Keratinocyte (primary cell): ENCODE measurements around the gene PHAF1. TPM values are rescaled to one million over a fixed set of nuclear protein-coding genes. Genes with fewer than 3 reads are reported as not detected.

Source experiments
- DNase-seq: peaks from one replicate; pipeline ENCODE4 v3.0.0-alpha.2; 2011; ENCODE audit warnings: low read depth, missing footprints, low spot score
- FAIRE-seq: peaks from 2 replicates; lab custom pipeline; 2011; peaks lifted over from hg19 to GRCh38; lab: Jason Lieb, UNC
- H2AFZ ChIP-seq: 2 replicates; pipeline ENCODE4 v1.6.0; 2012; ENCODE audit warnings: low read length, control low read depth, inconsistent platforms; ENCODE audit not compliant: control insufficient read depth
- H3K27ac ChIP-seq: 2 replicates; pipeline ENCODE4 v1.5.1; 2011; ENCODE audit warnings: low read length; ENCODE audit not compliant: control insufficient read depth, insufficient read depth
- H3K27me3 ChIP-seq: 3 replicates; pipeline ENCODE4 v1.6.0; 2011; ENCODE audit warnings: low read length; ENCODE audit not compliant: control insufficient read depth, insufficient read depth; ENCODE audit errors: extremely low read depth
- H3K36me3 ChIP-seq, 2 experiments: 2 replicates in 1 of 2; 3 replicates in 1 of 2; pipeline ENCODE4 v1.5.1; 2011; ENCODE audit warnings: low read length in 2 of 2, mild to moderate bottlenecking in 1 of 2; ENCODE audit not compliant: control insufficient read depth in 2 of 2, insufficient read depth in 2 of 2; ENCODE audit errors: extremely low read depth in 1 of 2
- H3K4me1 ChIP-seq: 3 replicates; pipeline ENCODE4 v1.5.1; 2011; ENCODE audit warnings: low read length; ENCODE audit not compliant: control insufficient read depth, insufficient read depth; ENCODE audit errors: extremely low read depth
- H3K4me2 ChIP-seq: 3 replicates; pipeline ENCODE4 v1.6.0; 2011; ENCODE audit warnings: low read depth, low read length; ENCODE audit not compliant: control insufficient read depth, insufficient read depth; ENCODE audit errors: extremely low read depth
- H3K4me3 ChIP-seq, 3 experiments: fragments of 200-600 bp in 1 of 3; sonication (generic) in 1 of 3; 2 replicates in 2 of 3; 3 replicates in 1 of 3; pipeline ENCODE4 v1.5.1; 2011 to 2016; ENCODE audit warnings: low read length in 3 of 3, mild to moderate bottlenecking in 3 of 3, control low read depth in 2 of 3, inconsistent platforms in 1 of 3, low read depth in 1 of 3, mixed read lengths in 1 of 3, mixed run types in 1 of 3, moderate library complexity in 1 of 3; ENCODE audit not compliant: control insufficient read depth in 2 of 3, insufficient read depth in 2 of 3; ENCODE audit errors: extremely low read depth in 1 of 3
- H3K79me2 ChIP-seq: 2 replicates; pipeline ENCODE4 v1.6.0; 2012; ENCODE audit warnings: low read length; ENCODE audit not compliant: control insufficient read depth, insufficient read depth
- H3K9ac ChIP-seq: 3 replicates; pipeline ENCODE4 v1.6.0; 2011; ENCODE audit warnings: low read length; ENCODE audit not compliant: control insufficient read depth, insufficient read depth; ENCODE audit errors: extremely low read depth
- H3K9me1 ChIP-seq: 3 replicates; pipeline ENCODE4 v1.6.0; 2011; ENCODE audit warnings: low read length; ENCODE audit not compliant: control insufficient read depth, insufficient read depth; ENCODE audit errors: extremely low read depth
- H3K9me3 ChIP-seq: 2 replicates; pipeline ENCODE4 v1.5.1; 2012; ENCODE audit warnings: low read depth, low read length; ENCODE audit not compliant: control insufficient read depth
- H4K20me1 ChIP-seq: 3 replicates; pipeline ENCODE4 v1.6.0; 2011; ENCODE audit warnings: low read length; ENCODE audit not compliant: control insufficient read depth, insufficient read depth; ENCODE audit errors: extremely low read depth
- CTCF ChIP-seq, 3 experiments: IDR thresholded peaks in 1 of 3; conservative IDR thresholded peaks in 1 of 3; optimal IDR thresholded peaks in 1 of 3; 2 replicates in 2 of 3; 3 replicates in 1 of 3; pipeline versions ENCODE3 to v1.5.1; 2011; ENCODE audit warnings: low read length in 3 of 3, mild to moderate bottlenecking in 3 of 3, moderate library complexity in 2 of 3, control low read depth in 1 of 3, inconsistent platforms in 1 of 3; ENCODE audit not compliant: insufficient read depth in 2 of 3; ENCODE audit errors: extremely low read depth in 1 of 3
- EZH2 ChIP-seq: IDR thresholded peaks from one replicate; pipeline ENCODE4 v1.6.1; 2012; ENCODE audit warnings: inconsistent platforms, mild to moderate bottlenecking, low read length, moderate library complexity
- dilution Hi-C: fragments of 300-500 bp; cut with MboI; formaldehyde crosslinking; loops from one replicate; pipeline ENCODE4 v1.7.0; 2020; ENCODE audit warnings: low sequenced_read_pairs; ENCODE audit not compliant: extremely low pct_ligation_motif_present
- polyA plus RNA-seq, 5 experiments: library from polyadenylated mRNA; depleted of rRNA in 3 of 5; stranded (reverse) in 3 of 5; stranded (forward) in 1 of 5; unstranded in 1 of 5; fragments of >200 nt; gene quantifications; 1 replicate in 1 of 5; 2 replicates in 3 of 5; 3 replicates in 1 of 5; pipeline versions ENCODE4 v1.2.1 to v1.2.3, GENCODE V29; 2011 to 2012; ENCODE audit warnings: missing spikeins in 2 of 5, low read depth in 1 of 5, low replicate concordance in 1 of 5

The PHAF1 gene
- polyA plus RNA-seq, 1 donor (not counting 4 experiments of a cell fraction or from before 2014, with no cell fraction given) = 26.7 TPM

- no peaks in the 10 kb centered on the region for H3K27me3 ChIP-seq
- no peaks in the 10 kb centered on the region for H3K79me2 ChIP-seq
- TF ChIP-seq CTCF (optimal IDR thresholded peaks at IDR 0.05 in 1 of 3, IDR thresholded peaks at IDR 0.05 in 1 of 3, conservative IDR thresholded peaks at IDR 0.05 in 1 of 3; ENCODE audit: extremely low read depth in 1 of 3, insufficient read depth in 2 of 3, low read length in 3 of 3) (no peak), EZH2 (no peak)
- H3K9me1 ChIP-seq = no peaks in the 10 kb centered on the region
- peaks cover 7% of the 10 kb centered on the region in 2 experiments for H3K36me3 ChIP-seq
- no peaks in the 10 kb centered on the region for H4K20me1 ChIP-seq
- dilution Hi-C loops = no loop called here
- H3K27ac ChIP-seq = no peak overlapping the region
- FAIRE-seq (no peak), DNase-seq (no peak)
- no peak overlapping the region for H3K4me3 ChIP-seq
- H3K9me3 ChIP-seq = no peaks in the 10 kb centered on the region
- no peak overlapping the region for H3K9ac ChIP-seq
- H3K4me1 ChIP-seq = no peaks in the 10 kb centered on the region
- H3K4me2 ChIP-seq = no peak overlapping the region
- no peak overlapping the region for H2AFZ ChIP-seq
Observed at GRCh38 chr16:67075331-67075730, 34.4 kb upstream of the PHAF1 start.

GRCh38 chr16:67077871-67078270, 31.9 kb upstream of the PHAF1 start:
- FAIRE-seq (no peak), DNase-seq (no peak)
- Histone ChIP-seq H3K79me2 (no peaks in the 10 kb centered on the region), H3K27me3 (no peaks in the 10 kb centered on the region), H3K4me3 (no peak overlapping the region), H3K36me3 (peaks cover 4 to 6% of the 10 kb centered on the region in 2 experiments), H4K20me1 (no peaks in the 10 kb centered on the region), H3K9ac (no peak overlapping the region), H3K4me1 (no peaks in the 10 kb centered on the region), H3K9me1 (no peaks in the 10 kb centered on the region), H3K27ac (no peak overlapping the region), H2AFZ (no peak overlapping the region), H3K4me2 (no peak overlapping the region), H3K9me3 (no peaks in the 10 kb centered on the region)
- dilution Hi-C loops = no loop called here
- TF ChIP-seq EZH2 = no peak
- no peak for TF ChIP-seq CTCF (optimal IDR thresholded peaks at IDR 0.05 in 1 of 3, IDR thresholded peaks at IDR 0.05 in 1 of 3, conservative IDR thresholded peaks at IDR 0.05 in 1 of 3; ENCODE audit: extremely low read depth in 1 of 3, insufficient read depth in 2 of 3, low read length in 3 of 3)
